ENCODE results near the gene EDA.

EDA gene

GRCh38 chrX:69615779-69616456 lies at the start of gene EDA:
EDA (plus strand) TSS chrX:69616113.
- DNase-seq (ENCODE audit: low read depth): peak; percentile 58

GRCh38 chrX:69568828-69569227 lies 47.1 kb upstream of the EDA start:
- DNase-seq (ENCODE audit: low read depth): no peak

- DNase-seq (ENCODE audit: low read depth): no peak
Observed at GRCh38 chrX:69597399-69597798, 18.5 kb upstream of the EDA start.

GRCh38 chrX:69600182-69600581 lies 15.7 kb upstream of the EDA start:
- DNase-seq (ENCODE audit: low read depth): no peak

- peak; percentile 6 for DNase-seq (ENCODE audit: low read depth)
Observed at GRCh38 chrX:69603566-69604194, 12.2 kb upstream of the EDA start.

- DNase-seq (ENCODE audit: low read depth): no peak
Observed at GRCh38 chrX:69605521-69605920, 10.4 kb upstream of the EDA start.

GRCh38 chrX:69607616-69608015 lies 8.3 kb upstream of the EDA start:
- no peak for DNase-seq (ENCODE audit: low read depth)

GRCh38 chrX:69613946-69614345 lies 2.0 kb upstream of the EDA start:
- DNase-seq (ENCODE audit: low read depth): no peak

GRCh38 chrX:69614886-69615285 lies 1.0 kb upstream of the EDA start:
- peak; percentile 16 for DNase-seq (ENCODE audit: low read depth)

- DNase-seq (ENCODE audit: low read depth): no peak
Observed at GRCh38 chrX:69615342-69615741, 571 bp upstream of the EDA start.

- no peak for DNase-seq (ENCODE audit: low read depth)
Observed at GRCh38 chrX:69616457-69617203, 717 bp downstream of the EDA start.

GRCh38 chrX:69618803-69619202 lies 2.9 kb downstream of the EDA start:
- no peak for DNase-seq (ENCODE audit: low read depth)

GRCh38 chrX:69626129-69626528 lies 10.2 kb downstream of the EDA start:
- no peak for DNase-seq (ENCODE audit: low read depth)

GRCh38 chrX:69627744-69628143 lies 11.8 kb downstream of the EDA start:
- DNase-seq (ENCODE audit: low read depth): no peak

GRCh38 chrX:69630147-69630546 lies 14.2 kb downstream of the EDA start:
- DNase-seq (ENCODE audit: low read depth): no peak

GRCh38 chrX:69664693-69665092 lies 48.8 kb downstream of the EDA start:
- DNase-seq (ENCODE audit: low read depth): no peak

GRCh38 chrX:69670001-69670555 lies 54.2 kb downstream of the EDA start:
- no peak for DNase-seq (ENCODE audit: low read depth)

GRCh38 chrX:69674891-69675290 lies 59.0 kb downstream of the EDA start:
- no peak for DNase-seq (ENCODE audit: low read depth)

- no peak for DNase-seq (ENCODE audit: low read depth)
Observed at GRCh38 chrX:69705818-69706217, 89.9 kb downstream of the EDA start.

- DNase-seq (ENCODE audit: low read depth): no peak
Observed at GRCh38 chrX:69718102-69718501, 102.2 kb downstream of the EDA start.

GRCh38 chrX:69724307-69724706 lies 108.4 kb downstream of the EDA start:
- DNase-seq (ENCODE audit: low read depth): no peak

GRCh38 chrX:69740317-69740716 lies 124.4 kb downstream of the EDA start:
- no peak for DNase-seq (ENCODE audit: low read depth)

GRCh38 chrX:69741721-69742120 lies 125.8 kb downstream of the EDA start:
- no peak for DNase-seq (ENCODE audit: low read depth)

Data from fibroblast of the conjunctiva (primary cell).